DND-41 (cell line): Measurements from ENCODE around the gene FBP1.

ENCODE experiments used
- ATAC-seq: fragments of 200-7000 bp; cut with Tn5 transposase; 3 replicates; pipeline ENCODE4 v1.9.1; 2021; ENCODE audit warnings: low read depth; ENCODE audit not compliant: insufficient read depth
- DNase-seq: peaks from one replicate; pipeline ENCODE4 v3.0.0-alpha.2; 2020
- H2AFZ ChIP-seq: 2 replicates; pipeline ENCODE4 v1.6.0; 2012; ENCODE audit warnings: low read depth, low read length
- H3K27ac ChIP-seq: 2 replicates; pipeline ENCODE4 v1.5.1; 2012; ENCODE audit warnings: low read length, inconsistent platforms
- H3K27me3 ChIP-seq: fragments of 200-600 bp; sonication (generic); 2 replicates; pipeline ENCODE4 v1.6.0; 2012; ENCODE audit warnings: low read length, mild to moderate bottlenecking, inconsistent platforms; ENCODE audit not compliant: insufficient read depth, poor library complexity
- H3K36me3 ChIP-seq: 2 replicates; pipeline ENCODE4 v1.5.1; 2012; ENCODE audit warnings: low read length, inconsistent platforms; ENCODE audit not compliant: insufficient read depth
- H3K4me1 ChIP-seq: 2 replicates; pipeline ENCODE4 v1.5.1; 2012; ENCODE audit warnings: mild to moderate bottlenecking, low read length; ENCODE audit not compliant: insufficient read depth
- H3K4me2 ChIP-seq: 2 replicates; pipeline ENCODE4 v1.6.0; 2012; ENCODE audit warnings: mild to moderate bottlenecking, moderate library complexity, low read length, inconsistent platforms; ENCODE audit not compliant: insufficient read depth
- H3K4me3 ChIP-seq, 2 experiments: fragments of 200-600 bp in 1 of 2; shearing (Covaris generic) in 1 of 2; 2 replicates each; pipeline ENCODE4 v1.5.1; 2012 to 2016; ENCODE audit warnings: inconsistent platforms in 2 of 2, low read length in 2 of 2, mild to moderate bottlenecking in 2 of 2, low read depth in 1 of 2, moderate library complexity in 1 of 2
- H3K79me2 ChIP-seq: 2 replicates; pipeline ENCODE4 v1.6.0; 2012; ENCODE audit warnings: low read length, inconsistent platforms; ENCODE audit not compliant: insufficient read depth
- H3K9ac ChIP-seq: 2 replicates; pipeline ENCODE4 v1.6.0; 2012; ENCODE audit warnings: low read depth, mild to moderate bottlenecking, inconsistent platforms, low read length, moderate library complexity
- H3K9me3 ChIP-seq: 2 replicates; pipeline ENCODE4 v1.5.1; 2012; ENCODE audit warnings: low read length, moderate library complexity, mild to moderate bottlenecking, inconsistent platforms; ENCODE audit not compliant: insufficient read depth, severe bottlenecking
- H4K20me1 ChIP-seq: 2 replicates; pipeline ENCODE4 v1.6.0; 2012; ENCODE audit warnings: low read length; ENCODE audit not compliant: insufficient read depth
- EZH2 ChIP-seq: IDR thresholded peaks from 3 replicates; pipeline ENCODE4 v1.6.1; 2012; ENCODE audit warnings: borderline replicate concordance, low read depth, mild to moderate bottlenecking, moderate library complexity, low read length, inconsistent platforms; ENCODE audit not compliant: severe bottlenecking
- TF ChIP-seq, protein P1 (sequence below): IDR thresholded peaks from 2 replicates; pipeline ENCODE4 v1.5.1; 2012; ENCODE audit warnings: borderline replicate concordance, low read length, moderate library complexity, mild to moderate bottlenecking; ENCODE audit not compliant: poor library complexity, severe bottlenecking; ENCODE audit errors: extremely low read depth

Gene FBP1

DNA sequence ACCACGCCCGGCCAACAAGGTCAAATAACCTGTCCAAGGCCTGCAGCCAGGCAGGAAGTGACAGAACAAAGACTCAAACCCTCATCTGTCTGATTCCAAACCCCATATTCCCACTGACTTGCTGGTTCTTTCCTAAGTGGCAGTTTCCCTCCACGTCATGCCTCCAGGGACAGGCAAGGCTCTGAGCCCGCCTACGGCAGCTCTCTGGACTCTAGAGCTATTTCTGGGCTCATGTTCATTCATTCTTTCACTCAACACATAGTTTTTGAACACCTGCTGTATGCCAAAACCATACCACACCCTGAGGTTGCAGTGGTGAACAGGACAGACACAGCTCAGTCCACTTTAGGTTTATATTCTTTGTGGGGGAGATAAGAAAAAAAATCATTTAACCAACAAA lies 5.2 kb upstream of the FBP1 start:
- TF ChIP-seq EZH2: no peak
- TF ChIP-seq, protein P1, sequence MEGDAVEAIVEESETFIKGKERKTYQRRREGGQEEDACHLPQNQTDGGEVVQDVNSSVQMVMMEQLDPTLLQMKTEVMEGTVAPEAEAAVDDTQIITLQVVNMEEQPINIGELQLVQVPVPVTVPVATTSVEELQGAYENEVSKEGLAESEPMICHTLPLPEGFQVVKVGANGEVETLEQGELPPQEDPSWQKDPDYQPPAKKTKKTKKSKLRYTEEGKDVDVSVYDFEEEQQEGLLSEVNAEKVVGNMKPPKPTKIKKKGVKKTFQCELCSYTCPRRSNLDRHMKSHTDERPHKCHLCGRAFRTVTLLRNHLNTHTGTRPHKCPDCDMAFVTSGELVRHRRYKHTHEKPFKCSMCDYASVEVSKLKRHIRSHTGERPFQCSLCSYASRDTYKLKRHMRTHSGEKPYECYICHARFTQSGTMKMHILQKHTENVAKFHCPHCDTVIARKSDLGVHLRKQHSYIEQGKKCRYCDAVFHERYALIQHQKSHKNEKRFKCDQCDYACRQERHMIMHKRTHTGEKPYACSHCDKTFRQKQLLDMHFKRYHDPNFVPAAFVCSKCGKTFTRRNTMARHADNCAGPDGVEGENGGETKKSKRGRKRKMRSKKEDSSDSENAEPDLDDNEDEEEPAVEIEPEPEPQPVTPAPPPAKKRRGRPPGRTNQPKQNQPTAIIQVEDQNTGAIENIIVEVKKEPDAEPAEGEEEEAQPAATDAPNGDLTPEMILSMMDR: no peak
- Histone ChIP-seq H3K27me3 (peaks cover 6% of the 10 kb centered on the region), H3K9ac (no peak overlapping the region), H2AFZ (no peak overlapping the region), H3K36me3 (no peaks in the 10 kb centered on the region), H4K20me1 (no peaks in the 10 kb centered on the region), H3K27ac (no peak overlapping the region), H3K9me3 (no peaks in the 10 kb centered on the region), H3K4me1 (no peaks in the 10 kb centered on the region), H3K4me2 (no peak overlapping the region), H3K4me3 (no peak overlapping the region), H3K79me2 (no peaks in the 10 kb centered on the region)
- ATAC-seq (no peak), DNase-seq (no peak)

DNA sequence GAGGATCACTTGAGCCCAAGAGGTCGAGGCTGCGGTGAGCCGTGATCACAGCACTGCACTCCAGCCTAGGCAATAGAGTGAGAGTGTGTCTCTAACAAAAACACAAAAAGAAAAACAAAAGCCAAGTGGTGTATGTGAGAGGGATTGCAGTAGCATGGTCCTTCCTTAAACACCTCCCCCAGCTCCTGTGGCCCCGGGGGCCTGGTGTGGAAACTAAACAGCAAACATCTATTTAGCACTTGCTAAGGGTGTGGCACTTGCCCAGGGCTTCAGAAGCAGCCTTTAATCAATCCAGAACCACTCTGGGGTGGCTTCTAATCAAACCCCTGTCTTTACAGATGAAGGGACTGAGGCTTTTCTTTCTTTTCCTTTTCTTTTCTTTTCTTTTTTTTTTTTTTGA lies 4.4 kb upstream of the FBP1 start:
- H3K9me3 ChIP-seq: no peaks in the 10 kb centered on the region
- DNase-seq (no peak), ATAC-seq (no peak)
- H3K27me3 ChIP-seq: peaks cover 4% of the 10 kb centered on the region
- H3K4me3 ChIP-seq: no peak overlapping the region
- no peaks in the 10 kb centered on the region for H3K4me1 ChIP-seq
- no peak overlapping the region for H2AFZ ChIP-seq
- TF ChIP-seq, protein P1: no peak
- TF ChIP-seq EZH2: no peak
- no peak overlapping the region for H3K4me2 ChIP-seq
- H3K36me3 ChIP-seq: no peaks in the 10 kb centered on the region
- no peak overlapping the region for H3K9ac ChIP-seq
- no peak overlapping the region for H3K27ac ChIP-seq
- no peaks in the 10 kb centered on the region for H4K20me1 ChIP-seq
- H3K79me2 ChIP-seq: no peaks in the 10 kb centered on the region

DNA sequence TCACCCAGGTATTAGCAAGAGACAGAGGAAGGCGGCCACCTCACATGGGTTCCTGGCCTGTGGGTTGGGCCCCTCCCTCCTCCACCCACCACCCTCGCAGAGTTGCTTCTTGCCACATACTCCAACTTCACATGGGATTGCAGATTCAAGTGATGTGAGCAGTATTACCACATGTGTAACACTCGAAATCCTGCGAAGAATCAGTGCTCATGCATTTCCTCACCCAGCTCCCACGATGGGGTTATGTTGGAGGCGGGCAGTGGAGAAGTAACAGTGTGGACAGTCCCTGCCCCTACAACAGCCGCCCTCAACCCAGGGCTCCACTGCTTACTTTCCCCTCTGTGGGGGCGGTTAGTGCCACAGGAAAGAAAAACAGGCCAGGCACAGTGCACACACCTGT lies 3.9 kb upstream of the FBP1 start:
- Histone ChIP-seq H3K27me3 (no peaks in the 10 kb centered on the region), H3K4me2 (no peak overlapping the region), H3K4me3 (no peak overlapping the region), H3K4me1 (no peaks in the 10 kb centered on the region), H3K36me3 (no peaks in the 10 kb centered on the region), H3K27ac (no peak overlapping the region), H3K79me2 (no peaks in the 10 kb centered on the region), H2AFZ (no peak overlapping the region), H3K9me3 (no peaks in the 10 kb centered on the region), H3K9ac (no peak overlapping the region), H4K20me1 (no peaks in the 10 kb centered on the region)
- ATAC-seq (no peak), DNase-seq (no peak)
- no peak for TF ChIP-seq EZH2
- TF ChIP-seq, protein P1: no peak

DNA sequence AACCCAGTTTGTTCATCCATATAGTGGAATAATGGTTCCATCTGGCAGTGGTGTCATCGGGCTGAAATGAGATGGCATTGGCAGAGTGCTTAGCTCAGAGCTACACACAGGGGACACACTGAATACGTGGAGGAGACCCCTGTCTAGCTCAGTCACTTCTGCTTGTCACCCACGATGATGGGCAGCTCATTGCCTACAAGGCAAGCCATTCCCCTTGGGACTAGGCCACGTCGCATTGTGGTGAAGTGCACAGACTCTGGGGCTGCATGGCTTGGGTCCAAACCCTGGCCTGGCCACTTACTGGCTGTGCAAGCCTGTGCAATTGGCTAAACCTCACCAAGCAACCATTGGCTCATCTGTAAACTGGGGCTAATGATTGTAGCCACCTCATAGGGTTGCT lies 3.2 kb upstream of the FBP1 start:
- Histone ChIP-seq H4K20me1 (no peaks in the 10 kb centered on the region), H3K9me3 (no peaks in the 10 kb centered on the region), H3K4me1 (no peaks in the 10 kb centered on the region), H2AFZ (no peak overlapping the region), H3K79me2 (no peaks in the 10 kb centered on the region), H3K4me3 (no peak overlapping the region), H3K36me3 (no peaks in the 10 kb centered on the region), H3K27ac (no peak overlapping the region), H3K27me3 (no peaks in the 10 kb centered on the region), H3K9ac (no peak overlapping the region), H3K4me2 (no peak overlapping the region)
- DNase-seq (no peak), ATAC-seq (no peak)
- no peak for TF ChIP-seq EZH2
- TF ChIP-seq, protein P1: no peak
